Measurements from ENCODE around the gene RAB39A.

RAB39A gene

GRCh38 chr11:107962181-107962580, 33.9 kb downstream of the RAB39A start:
- no peak for DNase-seq

- no peak for DNase-seq
These were observed 34.8 kb downstream of the RAB39A start for GRCh38 chr11:107963091-107963490.

DNA sequence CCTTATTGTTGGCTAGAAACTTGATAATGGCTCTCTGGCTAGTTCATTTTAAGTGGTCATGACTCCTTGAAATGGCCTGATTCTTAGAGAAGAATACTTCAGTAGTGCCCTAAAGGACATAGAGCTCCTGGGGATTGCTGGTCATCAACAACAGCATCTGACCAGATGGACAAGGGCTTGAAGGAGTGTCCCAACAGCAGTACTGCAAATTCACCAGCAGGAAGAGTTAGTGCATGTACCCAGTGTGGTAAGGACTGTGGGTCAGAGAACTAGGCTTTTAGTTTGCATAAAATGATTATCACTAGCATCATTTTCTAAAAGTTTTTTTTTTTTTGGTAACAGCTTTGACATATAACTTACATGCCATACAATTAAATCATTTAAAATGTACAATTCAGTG, 41.0 kb downstream of the RAB39A start:
- DNase-seq, result no peak

DNA sequence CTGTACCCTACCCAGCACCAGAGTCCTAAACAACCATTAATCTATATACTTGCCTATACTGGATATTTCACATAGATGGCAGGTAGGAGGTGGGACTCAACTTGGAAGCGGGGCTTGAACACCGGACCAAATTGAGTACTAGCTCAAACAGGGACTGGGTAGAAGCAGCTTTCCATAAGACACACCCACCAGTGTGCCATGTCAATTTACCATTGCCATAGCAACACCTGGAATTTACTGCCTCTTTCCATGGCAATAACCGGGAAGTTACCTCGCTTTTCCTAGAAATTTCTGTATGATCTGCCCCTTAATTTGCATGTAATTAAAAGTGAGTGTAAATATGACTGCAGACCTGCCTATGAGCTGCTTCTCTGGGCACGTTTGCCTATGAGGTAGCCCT, 41.8 kb downstream of the RAB39A start:
- DNase-seq, result no peak

DNA sequence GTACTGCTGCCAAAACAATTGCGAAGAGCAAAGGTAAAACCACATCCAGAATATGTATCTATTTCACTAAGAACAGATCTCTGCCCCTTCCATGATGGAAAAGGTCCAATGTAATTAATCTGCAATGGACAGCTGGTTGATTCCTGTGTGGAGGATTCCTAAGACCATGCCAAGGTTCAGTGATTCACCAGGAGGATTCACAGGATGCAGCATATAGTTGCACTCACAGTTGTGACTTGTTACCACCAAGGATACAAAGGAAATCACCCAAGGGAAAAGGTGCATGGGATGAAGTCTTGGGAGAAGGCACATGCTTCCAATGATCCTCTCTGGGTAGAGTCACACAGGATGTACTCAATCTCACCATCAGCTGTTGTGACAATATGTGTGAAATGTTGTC, 45.4 kb downstream of the RAB39A start:
- DNase-seq, result no peak

DNA sequence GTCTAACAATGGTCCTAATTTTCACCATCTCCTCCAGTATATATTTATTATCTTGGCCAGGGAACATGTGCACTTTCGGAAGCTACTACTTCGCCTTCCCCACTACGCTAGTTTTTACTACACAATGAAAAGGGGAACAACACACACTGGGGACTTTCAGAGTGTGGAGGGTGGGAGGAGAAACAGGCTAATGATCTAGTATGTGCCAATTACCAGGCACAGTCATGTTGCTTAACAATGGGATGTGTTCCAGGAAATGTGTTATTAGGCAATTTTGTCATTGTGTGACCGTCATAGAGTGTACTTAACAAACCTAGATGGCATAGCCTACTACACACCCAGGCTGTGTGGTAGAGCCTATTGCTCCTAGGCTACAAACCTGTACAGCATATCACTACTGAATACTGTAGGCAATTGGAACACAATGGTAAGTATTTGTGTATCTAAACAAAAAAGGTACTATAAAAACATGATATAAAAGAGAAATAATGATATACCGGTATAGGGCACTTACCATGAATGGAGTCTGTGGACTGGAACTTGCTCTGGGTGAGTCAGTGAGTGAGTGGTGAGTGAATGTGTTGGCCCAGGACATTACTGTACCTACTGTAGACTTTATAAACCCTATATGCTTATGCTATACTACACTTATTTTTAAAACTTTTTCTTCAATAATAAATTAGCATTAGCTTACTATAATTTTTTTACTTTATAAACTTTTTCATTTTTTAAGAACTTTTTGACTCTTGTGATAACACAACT, 60.3 kb downstream of the RAB39A start:
- no peak for DNase-seq

DNA sequence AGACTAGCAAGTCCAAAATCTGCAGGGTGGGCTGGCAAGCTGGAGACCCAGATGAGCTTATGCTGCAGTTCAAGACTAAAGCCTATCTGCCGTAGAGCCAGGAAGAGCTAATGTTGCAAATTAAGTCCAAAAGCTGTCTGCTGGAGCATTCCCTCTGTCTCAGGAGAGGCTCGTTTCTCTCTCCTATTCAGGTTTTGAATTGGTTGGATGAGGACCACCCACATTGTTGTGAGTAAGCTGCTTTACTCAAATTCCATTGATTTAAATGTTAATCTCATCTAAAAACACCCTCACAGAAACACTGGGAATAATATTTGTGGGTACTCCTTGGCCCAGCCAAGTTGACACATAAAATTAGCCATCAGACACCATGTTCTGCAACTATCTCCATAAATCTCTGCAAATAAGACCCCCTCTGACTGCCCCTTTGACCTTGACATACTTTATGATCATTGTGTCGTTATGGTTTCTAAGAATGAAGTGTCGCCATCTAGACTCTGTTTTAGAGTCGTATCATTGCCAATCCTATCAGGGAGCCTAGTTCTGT, 63.7 kb downstream of the RAB39A start:
- no peak for DNase-seq

DNA sequence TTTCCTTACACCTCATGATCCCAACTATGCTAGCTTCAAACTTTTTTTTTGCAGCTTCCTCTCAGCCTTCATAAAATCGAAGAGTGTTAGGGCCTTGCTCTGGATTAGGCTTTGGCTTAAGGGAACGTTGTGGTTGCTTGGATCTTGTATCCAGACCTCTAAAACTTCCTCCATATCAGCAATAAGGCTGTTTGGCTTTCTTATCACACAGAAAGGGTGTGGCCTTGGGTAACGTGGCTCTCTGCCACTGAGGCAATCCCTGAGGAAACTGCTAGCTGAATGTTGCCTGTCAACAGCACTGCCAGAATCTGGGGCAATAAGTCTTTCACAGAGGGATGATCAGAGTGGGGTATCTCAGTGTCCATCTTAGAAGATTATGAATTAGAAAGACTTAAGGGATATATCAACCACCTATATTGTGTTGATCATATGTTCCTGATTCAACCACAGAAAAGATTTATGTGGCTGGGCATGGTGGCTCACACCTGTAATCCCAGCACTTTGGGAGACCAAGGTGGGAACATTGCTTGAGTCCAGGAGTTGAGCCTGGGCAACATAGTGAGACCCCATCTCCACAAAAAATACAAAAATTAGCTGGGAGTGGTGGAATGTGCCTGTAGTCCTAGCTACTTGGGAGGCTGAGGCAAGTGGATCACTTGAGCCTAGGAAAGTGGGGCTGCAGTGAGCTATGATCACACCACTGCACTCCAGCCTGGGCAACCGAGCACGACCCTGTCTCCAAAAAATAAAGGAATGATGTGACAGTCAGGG, 67.9 kb downstream of the RAB39A start:
- no peak for DNase-seq

DNA sequence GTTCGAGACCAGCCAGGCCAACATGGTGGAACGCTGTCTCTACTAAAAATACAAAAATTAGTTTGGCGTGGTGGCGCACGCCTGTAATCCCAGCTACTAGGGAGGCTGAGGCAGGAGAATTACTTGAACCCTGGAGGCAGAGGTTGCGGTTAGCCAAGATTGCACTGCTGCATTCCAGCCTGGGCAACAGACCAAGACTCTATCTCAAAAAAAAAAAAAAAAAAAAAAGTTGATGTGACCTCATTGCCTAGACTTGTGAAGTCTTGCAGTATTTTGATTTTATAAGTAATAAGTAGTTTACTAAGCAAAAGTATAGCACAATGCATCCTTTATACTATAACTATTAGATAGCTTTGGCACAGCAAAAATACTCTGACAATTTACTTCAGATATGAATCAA, 70.5 kb downstream of the RAB39A start:
- DNase-seq, result no peak

DNA sequence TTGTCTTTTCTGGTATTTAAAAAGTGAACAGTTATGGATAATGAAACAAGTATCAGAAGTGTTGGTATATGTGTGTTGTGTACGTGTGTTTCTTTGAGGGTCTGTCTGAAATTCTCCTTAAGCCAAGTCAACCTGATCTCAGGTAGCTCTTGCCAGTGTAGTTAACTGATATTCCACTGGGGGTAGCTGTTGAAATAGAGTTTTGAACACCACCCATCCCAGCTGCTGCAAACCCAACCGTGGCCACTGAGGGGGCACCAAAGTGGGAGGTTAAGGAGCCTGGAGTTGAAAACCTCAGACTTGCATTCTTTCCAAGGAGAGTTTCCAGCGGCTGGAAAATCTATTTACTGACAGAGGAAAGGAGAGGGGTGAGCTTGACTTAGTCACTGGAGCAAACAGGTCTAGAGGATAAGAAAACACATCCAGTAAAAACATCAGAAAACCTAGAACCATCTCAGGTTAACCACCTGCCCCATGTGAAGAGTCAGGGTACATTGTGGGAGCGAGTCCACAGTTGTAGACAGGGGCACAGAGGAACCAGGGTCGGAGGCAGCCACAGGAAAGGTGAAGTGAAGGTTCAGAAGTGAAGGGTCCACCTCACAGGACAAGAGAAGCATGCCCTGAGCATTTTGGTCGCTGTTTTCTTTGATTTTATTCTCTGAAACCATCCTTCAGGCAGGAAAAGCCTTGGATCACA, 71.7 kb downstream of the RAB39A start:
- peak; percentile 8 for DNase-seq

DNA sequence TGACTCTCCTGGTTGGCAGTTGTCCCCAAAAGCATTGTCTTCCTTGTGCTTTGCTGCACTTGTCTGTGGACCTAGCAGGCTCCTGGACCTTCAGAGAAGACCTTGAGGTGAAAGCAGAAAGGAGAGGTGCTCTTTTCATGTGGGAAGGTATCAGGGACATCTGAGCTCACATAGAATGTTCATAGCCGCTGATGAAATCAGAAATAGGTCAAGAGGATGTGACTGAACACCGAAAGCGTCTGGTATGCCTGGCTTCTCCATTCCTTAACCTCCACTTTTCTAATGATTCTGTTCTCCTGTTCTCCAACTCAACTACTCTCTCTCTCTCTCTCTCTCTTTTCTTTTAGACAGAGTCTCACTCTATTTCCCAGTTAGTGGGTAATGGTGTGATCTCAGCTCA, 74.2 kb downstream of the RAB39A start:
- no peak for DNase-seq

DNA sequence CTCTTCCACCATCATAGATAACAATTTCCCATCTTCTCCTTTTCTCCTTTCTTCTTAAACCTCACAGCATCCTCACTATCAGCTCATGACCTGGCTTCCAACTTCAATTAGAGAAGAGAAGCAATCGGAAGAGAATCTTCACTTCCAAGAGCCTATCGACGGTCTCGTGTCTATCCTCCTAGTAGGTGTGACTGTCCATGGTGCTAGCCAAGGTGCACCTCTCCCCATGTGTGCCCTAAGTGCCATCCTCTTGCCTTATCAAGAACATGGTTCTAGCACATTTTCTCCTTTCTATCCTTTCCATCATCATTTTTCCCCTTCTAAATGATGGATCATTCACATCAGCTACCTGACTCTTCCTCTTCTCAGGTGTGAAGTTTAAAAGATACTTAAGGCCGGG, 75.4 kb downstream of the RAB39A start:
- no peak for DNase-seq

DNA sequence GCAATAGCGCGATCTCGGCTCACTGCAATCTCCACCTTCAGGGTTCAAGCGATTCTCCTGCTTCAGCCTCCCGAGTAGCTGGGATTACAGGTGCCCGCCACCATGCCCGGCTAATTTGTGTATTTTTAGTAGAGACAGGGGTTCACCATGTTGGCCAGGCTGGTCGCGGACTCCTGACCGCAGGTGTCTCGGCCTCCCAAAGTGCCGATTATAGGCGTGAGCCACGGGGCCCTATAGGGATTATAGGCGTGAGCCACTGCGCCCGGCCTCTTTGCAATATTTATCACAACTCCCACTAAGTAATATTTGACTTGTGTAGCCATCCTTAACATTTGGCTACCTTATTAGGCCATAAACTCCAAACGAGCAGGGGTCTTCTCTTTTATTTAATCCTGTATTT, 79.6 kb downstream of the RAB39A start:
- no peak for DNase-seq

- peak; percentile 87 for DNase-seq
These were observed 80.6 kb downstream of the RAB39A start, which contains the start of gene CUL5 for GRCh38 chr11:108008656-108009496. Gene CUL5 (plus strand): TSS chr11:108008898. CDS start chr11:108009349, 451 bp downstream.

DNA sequence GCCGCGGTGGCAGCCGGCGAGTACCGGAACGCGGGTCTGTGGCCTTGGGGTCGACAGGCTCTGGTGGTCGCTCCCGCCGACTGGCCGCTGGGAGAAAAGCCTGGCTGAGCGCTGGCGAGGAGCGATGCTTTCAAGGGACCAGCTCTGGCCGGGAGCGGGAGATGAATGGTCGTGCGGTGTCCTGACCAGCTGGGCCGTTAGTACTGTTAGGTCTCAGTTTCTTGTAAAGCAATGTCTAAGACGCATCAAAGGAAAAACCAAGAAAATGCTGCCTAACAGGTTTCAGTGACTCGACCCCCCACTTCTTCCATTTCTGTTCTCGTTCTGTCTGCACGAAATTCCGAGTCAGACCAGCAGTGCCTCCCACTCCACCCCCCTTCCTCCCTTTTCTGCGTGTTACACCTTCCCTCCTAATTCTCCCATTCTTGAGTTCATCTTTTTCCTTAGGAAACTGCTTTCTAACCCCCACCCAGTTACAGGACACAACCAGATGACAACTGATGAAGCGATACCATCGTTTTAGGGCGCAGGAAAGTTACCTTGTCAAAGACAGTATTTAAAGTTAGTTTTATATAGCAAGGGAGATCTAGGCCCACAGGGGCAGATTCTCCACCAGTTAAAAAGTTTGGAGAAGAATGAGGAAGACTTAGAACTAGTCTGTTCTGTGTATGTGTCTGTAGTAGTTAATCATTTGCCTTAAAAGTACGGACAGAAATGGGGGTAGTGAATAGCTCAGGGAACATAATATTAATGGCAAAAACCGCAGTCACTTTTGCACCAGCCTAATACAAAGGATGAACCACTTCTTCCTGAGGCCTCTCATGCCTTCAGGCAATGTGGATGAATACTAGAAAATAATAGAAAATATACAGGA, 81.5 kb downstream of the RAB39A start:
- DNase-seq, result no peak

- no peak for DNase-seq
These were observed 84.0 kb downstream of the RAB39A start for GRCh38 chr11:108012139-108012725.
